NCI-H187 (cell line): Measurements from ENCODE around the gene TUT1.
"Not testable (repeated sequence)": the region's sequence is repeated elsewhere in the genome, so short reads cannot be mapped to it uniquely, and the experiment has no call there.

Source experiments
- DNase-seq, 2 experiments: peaks; one replicate each; lab custom pipeline; 2025; lab: John Stamatoyannopoulos, UW

TUT1 gene

GRCh38 chr11:62578541-62578940, 12.8 kb downstream of the TUT1 start:
- DNase-seq, result no peak

GRCh38 chr11:62577046-62577714, 14.1 kb downstream of the TUT1 start:
- DNase-seq, result no peak

- no peak for DNase-seq
Measured at GRCh38 chr11:62575837-62576236, 15.5 kb downstream of the TUT1 start.

DNA sequence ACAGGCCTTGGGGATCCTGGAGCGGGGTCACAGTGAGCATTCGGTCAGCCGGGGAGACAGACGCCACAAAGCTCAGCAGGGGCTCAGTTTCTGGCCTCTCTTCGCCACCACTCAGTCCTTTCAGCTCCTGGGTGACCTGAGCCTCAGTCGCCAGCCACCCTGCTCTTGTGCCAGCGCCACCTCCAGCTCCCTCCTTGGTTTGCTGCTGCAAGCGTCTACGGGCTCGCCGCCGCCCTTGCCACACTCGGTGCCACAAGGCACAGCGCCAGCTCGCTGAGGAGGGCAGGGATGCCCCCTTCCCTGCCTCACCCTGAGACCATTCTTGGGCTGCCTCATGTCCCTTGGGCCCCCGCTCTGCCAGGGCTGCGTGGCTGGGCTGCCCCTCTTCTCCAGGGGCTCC, 16.2 kb downstream of the TUT1 start:
- DNase-seq, result no peak

- DNase-seq, result no peak
Measured at GRCh38 chr11:62574363-62575071, 16.8 kb downstream of the TUT1 start.

- DNase-seq, result peak; percentile 92 to 98
Measured at GRCh38 chr11:62573592-62574362, 17.5 kb downstream of the TUT1 start, which contains the start of gene EEF1G. TSS of gene EEF1G (minus strand) at chr11:62573891. CDS start at chr11:62573842, 49 bp downstream.

GRCh38 chr11:62573006-62573591, 18.2 kb downstream of the TUT1 start:
- no peak for DNase-seq

DNA sequence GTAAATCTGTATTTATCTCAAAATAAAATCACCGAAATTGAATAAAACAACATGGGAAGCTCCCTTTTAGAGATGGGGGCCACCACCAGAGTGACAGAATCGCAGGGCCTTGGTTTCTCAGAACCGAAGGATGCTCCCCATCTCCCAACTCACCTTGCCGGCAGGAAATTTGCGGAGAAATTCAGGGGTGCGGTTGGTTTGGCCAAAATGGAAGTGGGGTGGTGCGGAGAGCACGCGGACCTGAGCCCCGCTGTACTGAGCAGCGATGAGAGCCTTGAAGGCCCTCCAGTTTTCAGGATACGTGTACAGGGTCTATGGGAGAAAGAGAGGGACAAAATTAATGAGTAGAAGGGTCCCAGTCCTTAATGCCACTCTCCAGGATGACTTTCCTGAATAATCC, 18.9 kb downstream of the TUT1 start:
- no peak for DNase-seq

GRCh38 chr11:62571493-62571892, 19.8 kb downstream of the TUT1 start:
- DNase-seq, result not testable (repeated sequence)

- DNase-seq, result not testable (repeated sequence)
Measured at GRCh38 chr11:62570903-62571302, 20.4 kb downstream of the TUT1 start.

DNA sequence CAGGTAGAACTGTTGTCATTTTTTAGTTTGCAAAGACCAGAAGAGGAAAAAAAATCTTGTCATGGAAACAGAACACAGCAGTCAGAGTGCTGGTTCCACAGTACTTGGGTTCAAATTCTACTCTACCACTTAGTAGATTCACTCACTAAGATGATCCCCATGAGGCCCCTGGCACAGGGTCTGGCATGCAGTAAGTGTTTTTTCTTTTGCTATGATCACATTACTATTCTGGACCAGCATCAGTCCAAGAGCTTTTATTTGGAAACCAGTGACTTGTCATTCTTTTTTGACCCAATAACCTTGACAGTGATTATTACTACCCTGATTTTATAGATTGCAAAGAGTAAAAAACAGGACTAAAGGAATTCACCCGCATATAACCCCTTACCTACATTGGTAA, 21.7 kb downstream of the TUT1 start:
- no peak for DNase-seq

- no peak for DNase-seq
Measured at GRCh38 chr11:62567018-62567633, 24.2 kb downstream of the TUT1 start.

GRCh38 chr11:62566247-62566646, 25.1 kb downstream of the TUT1 start:
- no peak for DNase-seq

GRCh38 chr11:62565100-62565802, 26.1 kb downstream of the TUT1 start:
- no peak for DNase-seq

GRCh38 chr11:62561677-62562230, 29.6 kb downstream of the TUT1 start:
- not testable (repeated sequence) for DNase-seq

DNA sequence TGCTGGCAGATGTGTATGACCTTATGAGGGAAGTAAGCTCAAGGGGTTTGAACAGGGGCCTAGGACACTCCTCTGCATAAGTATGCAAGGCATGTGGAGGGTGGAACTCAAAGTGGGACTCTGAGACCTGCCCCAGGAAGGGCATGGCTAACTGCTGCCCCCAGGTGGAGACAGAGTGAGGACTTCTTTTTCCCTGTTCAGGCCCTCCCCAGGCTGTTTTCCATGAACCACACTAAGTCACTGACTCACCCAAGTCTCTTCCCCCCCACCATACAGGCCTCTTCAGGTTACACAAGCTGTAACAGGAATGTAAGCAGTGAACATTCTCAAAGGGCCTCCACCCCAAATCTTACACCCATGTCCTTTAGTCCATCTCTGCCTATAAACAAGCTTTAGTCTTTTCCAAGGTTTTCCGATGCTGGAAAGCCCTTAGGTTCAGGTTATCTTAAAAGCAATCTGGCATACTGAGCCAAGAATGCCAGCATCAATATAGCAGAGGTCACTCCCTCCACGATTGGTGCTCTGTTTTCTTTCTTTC, 30.7 kb downstream of the TUT1 start:
- DNase-seq, result no peak

DNA sequence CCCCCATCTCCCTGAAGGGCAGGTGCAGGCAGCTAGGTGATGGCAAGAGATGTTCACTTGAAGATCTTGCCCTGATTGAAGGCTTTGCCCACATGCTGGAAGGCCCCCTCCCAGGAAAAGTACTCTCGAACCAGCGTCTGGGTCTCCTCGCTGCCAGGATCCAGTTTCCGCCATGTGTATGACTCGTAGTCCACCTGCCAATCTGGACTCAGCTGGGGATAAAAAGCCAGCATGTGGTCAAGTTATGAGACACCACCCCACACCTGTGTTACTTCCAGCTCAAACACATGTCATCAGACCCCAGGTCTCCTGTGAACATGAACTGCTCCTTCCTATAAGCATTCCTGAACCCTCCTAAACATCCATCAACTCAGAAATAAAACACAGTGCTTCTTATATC, 31.7 kb downstream of the TUT1 start:
- not testable (repeated sequence) for DNase-seq

- DNase-seq, result no peak
Measured at GRCh38 chr11:62559204-62559603, 32.1 kb downstream of the TUT1 start.

GRCh38 chr11:62558669-62559068, 32.7 kb downstream of the TUT1 start:
- DNase-seq, result no peak

- DNase-seq, result no peak
Measured at GRCh38 chr11:62556875-62557631, 34.3 kb downstream of the TUT1 start.
